GM10248 (cell line): ENCODE results near the gene ANXA3.

ENCODE experiments used
- CTCF ChIA-PET: fragments of 300-600 bp; sonication (Branson Sonifier 250); formaldehyde crosslinking; extraction: SDS; loops from one replicate; lab custom pipeline; 2021; ENCODE audit warnings: antibody characterized with exemption; lab: Yijun Ruan, JAX
- POLR2A ChIA-PET: fragments of 350-650 bp; sonication (Branson Sonifier 250); formaldehyde crosslinking; extraction: SDS; loops from one replicate; lab custom pipeline; 2020; ENCODE audit warnings: antibody characterized with exemption; lab: Yijun Ruan, JAX
- DNase-seq: peaks from one replicate; pipeline ENCODE4 v3.0.0; 2012; ENCODE audit errors: extremely low spot score
- TF ChIP-seq, protein P1 (sequence below): IDR thresholded peaks from 2 replicates; pipeline ENCODE4 v1.5.1; 2012; ENCODE audit warnings: mild to moderate bottlenecking, low read depth; ENCODE audit errors: extremely low read depth, missing control alignments, control extremely low read depth

ANXA3 gene

GRCh38 chr4:78656968-78657445 lies 105.4 kb downstream of the ANXA3 start:
- DNase-seq: no peak
- TF ChIP-seq, protein P1, sequence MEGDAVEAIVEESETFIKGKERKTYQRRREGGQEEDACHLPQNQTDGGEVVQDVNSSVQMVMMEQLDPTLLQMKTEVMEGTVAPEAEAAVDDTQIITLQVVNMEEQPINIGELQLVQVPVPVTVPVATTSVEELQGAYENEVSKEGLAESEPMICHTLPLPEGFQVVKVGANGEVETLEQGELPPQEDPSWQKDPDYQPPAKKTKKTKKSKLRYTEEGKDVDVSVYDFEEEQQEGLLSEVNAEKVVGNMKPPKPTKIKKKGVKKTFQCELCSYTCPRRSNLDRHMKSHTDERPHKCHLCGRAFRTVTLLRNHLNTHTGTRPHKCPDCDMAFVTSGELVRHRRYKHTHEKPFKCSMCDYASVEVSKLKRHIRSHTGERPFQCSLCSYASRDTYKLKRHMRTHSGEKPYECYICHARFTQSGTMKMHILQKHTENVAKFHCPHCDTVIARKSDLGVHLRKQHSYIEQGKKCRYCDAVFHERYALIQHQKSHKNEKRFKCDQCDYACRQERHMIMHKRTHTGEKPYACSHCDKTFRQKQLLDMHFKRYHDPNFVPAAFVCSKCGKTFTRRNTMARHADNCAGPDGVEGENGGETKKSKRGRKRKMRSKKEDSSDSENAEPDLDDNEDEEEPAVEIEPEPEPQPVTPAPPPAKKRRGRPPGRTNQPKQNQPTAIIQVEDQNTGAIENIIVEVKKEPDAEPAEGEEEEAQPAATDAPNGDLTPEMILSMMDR: no peak
- ChIA-PET POLR2A (no interaction called here), CTCF (interaction anchor here (1.3 to 3.6 kb wide), 3 partner anchors 9 to 13 kb away, joined by 7 to 11 read pairs (median 8); no protein-coding TSS in a partner anchor)

- ChIA-PET CTCF (interaction anchor here (0.7 to 3.6 kb wide), 4 partner anchors 9 to 30 kb away, joined by 3 to 11 read pairs (median 3); no protein-coding TSS in a partner anchor), POLR2A (no interaction called here)
- DNase-seq: no peak
- TF ChIP-seq, protein P1: no peak
These were observed 107.7 kb downstream of the ANXA3 start for GRCh38 chr4:78659264-78659663.

DNA sequence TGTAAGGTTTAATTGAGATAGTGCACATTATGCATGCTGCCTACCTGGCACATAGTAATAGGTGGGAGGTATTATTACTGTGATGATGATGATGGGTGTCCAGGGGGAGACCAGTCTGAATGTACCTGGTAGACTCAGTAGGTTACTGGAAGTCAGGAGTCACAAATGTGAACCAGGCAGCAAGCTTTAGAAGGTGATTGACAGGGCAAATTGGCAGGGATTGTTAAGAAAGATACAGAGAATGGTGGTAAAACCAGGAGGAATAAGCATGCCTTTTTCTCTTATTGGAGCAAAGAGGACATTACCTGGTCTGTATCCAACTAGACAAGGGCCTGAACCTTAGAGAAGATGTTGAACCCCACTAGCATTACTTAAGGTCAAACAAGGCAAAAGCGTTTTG lies 108.1 kb downstream of the ANXA3 start:
- TF ChIP-seq, protein P1: no peak
- CTCF ChIA-PET: interaction anchor here (1.5 to 3.6 kb wide), 2 partner anchors 9 to 11 kb away, joined by 3 to 11 read pairs; no protein-coding TSS in a partner anchor
- POLR2A ChIA-PET: no interaction called here
- DNase-seq: no peak
